CMK (cell line): ENCODE measurements around the gene WBP2NL.
"Not testable (repeated sequence)": the region's sequence is repeated elsewhere in the genome, so short reads cannot be mapped to it uniquely, and the experiment has no call there.

Source experiments
- DNase-seq: peaks from one replicate; pipeline ENCODE4 v3.0.0-alpha.2; 2010; ENCODE audit warnings: low read depth

The WBP2NL gene

DNA sequence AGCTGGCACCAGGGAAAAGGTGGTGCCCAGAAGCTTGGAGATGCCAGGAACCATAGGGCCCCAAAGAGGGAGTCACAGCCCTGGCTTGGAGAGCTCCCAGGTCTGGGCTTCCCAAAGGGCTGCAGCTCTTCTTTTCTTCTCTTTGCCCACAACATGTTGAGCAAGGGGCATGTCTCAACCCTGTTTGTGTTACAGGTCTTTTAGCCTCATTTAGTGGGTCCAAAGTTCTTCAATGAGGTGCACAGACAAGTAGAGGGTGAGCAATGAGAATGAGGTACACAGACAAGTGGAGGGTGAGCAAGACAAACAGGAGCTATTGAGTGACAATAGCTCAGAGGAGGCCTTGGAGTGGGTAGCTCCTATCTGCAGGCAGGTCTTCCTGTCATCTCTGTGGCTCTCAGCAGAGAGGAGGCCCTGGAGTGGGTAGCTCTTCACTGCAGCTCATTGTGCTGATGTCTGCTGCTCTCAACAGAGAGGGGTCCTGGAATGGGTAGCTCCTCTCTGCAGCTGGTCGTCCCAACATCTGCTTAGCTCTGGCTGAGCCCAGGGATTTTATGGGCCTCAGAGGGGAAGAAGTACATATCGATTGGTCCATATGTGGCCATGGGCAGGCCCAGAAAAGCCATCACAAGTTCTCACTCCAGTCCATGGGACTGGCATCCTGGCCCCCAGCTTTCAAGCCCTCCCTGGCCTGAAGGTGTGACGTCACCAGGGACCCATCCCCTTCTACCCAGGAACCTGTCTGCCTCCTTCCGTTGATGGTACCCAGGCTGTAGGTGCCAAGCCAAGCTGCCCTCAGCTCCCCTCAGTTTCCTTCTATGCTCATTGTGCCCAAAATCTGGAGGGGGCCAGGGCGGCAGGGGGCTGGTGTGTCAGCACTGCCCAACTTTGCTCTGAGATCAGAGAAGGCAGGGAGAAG, 34.9 kb downstream of the WBP2NL start:
- no peak for DNase-seq

DNA sequence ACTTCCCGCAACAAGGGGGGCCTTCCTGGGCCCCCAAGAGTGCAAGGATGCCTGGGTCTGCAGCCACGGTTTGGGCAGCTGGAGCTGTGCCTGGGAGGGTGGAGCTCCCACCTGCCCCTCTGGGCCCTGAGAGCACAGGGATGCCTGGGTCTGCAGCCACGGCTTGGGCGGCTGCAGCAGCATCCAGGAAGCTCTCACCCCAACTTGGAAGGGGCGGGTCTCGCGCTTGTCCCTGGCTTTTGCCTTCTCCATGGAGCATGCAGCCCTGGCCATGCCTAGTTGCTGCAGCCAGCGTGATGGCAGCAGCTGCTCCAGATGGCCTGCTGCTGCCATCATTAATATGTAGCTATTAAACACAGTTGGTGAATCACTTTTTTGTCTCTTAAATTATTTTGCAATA, 36.7 kb downstream of the WBP2NL start:
- no peak for DNase-seq

DNA sequence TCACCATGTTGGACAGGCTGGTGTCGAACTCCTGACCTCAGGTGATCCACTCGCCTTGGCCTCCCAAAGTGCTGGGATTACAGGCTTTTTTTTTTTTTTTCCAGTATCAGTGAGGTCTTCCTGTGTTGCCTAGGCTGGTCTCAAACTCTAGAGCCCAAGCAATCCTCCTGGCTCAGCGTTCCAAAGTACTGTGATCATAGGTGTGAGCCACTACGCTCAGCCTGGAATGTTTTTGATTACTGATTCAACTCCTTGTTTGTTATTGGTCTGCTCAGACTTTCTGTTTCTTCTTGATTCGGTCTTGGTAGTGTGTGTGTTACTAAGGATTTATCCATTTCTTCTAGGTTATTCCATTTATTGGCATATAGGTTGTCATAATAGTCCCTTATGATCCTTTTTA, 40.7 kb downstream of the WBP2NL start:
- no peak for DNase-seq

DNA sequence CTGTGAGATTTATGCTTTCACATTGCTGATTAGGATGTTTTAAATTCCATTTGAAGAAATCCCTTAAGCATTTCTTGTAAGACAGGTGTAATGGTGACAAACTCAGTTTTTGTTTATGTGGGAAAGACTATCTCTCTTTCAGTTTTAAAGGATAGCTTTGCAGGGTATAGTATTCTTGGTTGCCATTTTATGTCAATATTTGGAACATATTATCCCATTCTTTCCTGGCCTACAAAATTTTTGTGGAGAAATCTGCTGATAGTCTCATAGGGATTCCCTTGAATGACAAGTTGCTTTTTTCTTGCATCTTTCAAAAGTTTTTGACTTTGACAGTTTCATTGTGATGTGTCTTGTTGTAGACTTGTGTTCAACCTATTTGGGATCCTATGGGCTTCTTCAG, 43.2 kb downstream of the WBP2NL start:
- DNase-seq, result no peak

DNA sequence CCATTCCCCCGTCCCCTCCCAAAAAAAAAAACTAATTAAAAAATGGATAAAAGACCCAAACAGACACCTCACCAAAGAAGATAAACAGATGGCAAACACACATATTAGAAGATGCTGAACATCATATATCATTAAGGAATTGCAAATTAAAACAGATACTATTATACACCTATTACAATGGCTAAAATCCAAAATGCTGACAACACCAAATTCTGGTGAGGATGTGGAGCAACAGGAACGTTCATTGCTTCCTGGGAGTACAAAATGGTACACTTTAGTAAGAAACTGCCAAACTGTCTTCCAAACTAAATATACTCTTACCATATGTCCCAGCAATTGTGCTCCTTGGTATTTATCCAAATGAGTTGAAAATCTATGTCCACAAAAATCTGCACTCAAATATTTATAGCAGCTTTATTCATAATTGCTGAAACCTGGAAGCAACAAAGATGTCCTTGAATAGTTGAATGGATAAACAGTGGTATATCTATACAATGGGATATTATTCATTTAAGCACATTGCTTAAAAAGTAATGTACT, 52.1 kb downstream of the WBP2NL start:
- no peak for DNase-seq

DNA sequence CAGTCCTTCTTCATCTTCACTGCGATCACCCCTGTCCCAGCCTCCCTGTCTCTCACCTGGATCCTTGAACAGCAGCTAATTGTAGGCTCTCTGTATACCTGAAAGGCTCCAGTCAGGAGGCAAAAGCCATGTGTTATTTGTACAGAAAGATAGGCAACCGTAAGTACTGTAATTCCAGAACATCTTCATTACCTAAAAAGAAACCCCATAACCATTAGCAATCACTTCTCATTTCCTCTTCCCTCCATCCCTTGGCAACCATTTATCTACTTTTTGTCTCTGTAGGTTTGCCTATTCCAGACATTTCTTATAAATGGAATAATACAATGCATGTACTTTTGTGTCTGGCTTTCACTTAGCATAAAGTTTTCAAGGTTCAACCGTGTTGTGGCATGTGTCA, 54.2 kb downstream of the WBP2NL start:
- DNase-seq, result no peak

DNA sequence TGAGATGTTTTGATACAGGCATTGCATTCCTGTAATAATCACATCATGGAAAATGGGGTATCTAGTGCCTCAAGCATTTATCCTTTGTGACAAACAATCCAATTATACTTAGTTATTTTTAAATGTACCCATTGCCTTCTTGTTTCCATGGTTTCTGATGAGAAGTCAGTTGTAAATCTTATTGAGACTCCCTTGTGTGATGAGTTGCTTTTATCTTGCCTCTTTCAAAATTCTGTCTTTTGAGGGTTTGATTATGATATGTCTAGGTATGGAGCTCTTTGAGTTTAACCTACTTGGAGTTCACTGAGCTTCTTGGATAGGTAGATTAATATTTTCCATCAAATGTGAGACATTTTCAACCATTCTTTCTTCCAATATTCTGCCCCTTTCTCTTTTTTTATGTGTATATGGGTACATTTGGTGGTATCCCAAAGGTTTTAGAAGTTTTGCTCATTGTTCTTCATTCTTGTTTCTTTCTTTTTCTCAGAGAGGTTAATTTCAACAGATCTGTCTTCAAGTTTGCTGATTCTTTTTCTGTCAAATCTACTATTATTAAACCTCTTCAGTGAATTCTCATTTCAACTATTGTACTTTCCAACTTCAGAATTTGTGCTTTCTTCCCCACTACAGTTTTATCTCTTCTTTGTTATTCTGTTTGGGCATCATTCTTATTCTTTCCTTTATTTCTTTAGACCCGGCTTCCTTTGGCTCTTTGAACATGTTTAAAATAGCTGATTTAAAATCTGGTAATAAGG, 58.3 kb downstream of the WBP2NL start:
- no peak for DNase-seq

DNA sequence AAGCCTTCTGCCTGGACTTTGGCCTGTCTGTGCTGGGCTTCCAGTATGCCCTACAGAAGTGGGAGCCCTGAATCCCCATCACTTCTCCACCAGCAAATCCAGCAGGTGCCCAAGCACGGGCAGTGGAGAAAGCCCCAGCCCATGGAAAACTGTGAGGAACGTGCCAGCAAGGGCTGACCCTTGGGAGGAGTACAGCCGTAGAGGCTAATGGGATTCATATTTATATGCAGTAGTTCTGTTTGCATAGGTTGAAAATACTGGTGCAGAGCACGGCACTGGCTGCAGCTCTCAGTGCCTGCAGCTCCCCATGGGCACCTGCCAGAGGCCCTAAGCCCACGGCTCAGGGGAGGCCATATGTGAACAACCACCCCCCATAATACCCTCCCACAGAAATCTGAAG, 61.9 kb downstream of the WBP2NL start:
- no peak for DNase-seq

DNA sequence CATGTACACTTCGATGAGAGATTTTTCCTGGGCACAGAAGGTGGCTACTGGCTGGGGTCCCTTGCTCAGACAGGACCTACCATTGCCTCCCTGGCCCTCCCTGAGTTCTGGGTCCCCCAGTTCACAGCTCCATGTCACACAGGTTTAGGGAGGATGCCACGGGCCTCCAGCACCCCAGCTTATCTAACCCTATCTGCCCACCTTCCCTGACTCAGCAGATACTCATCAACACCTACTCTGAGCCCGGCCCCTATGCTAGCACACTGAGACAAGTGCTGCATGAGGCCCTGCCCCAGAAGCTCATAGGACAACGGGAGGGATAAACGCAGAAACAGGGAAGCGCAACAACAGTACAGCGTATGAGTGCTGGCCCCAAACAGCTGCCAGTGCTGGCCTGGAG, 62.5 kb downstream of the WBP2NL start:
- DNase-seq, result no peak

DNA sequence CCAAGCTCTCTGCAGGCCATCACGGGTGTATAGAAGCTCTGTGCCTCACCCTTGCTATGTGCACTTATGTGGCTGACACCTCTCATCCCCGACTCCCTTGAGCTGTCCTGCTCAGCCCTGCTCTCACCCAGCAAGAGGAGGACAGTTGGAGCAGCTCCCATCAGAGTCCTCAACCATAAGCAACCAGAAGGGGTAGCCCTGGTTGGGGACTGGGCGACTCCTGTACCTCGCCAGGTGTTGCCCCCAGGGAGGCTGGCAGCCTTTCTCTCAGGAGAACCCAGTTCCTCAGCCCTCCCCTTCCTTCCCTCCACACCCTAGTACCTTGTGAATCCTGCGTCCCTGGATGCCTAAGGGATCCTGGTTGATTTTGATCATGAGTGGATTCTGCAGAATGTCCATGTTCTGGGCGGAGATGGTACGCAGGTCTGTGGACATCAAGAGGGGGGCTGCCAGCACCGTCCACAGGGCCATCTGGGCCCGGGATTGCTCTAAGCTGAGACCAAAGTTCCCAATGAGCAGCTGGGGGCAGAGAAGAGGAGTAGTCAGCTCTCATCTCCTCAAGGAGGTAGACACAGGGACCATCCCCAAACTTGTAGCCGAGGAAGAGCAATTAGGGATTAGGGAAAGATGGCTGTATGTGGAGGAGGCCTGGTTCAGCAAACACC, 64.0 kb downstream of the WBP2NL start:
- no peak for DNase-seq

DNA sequence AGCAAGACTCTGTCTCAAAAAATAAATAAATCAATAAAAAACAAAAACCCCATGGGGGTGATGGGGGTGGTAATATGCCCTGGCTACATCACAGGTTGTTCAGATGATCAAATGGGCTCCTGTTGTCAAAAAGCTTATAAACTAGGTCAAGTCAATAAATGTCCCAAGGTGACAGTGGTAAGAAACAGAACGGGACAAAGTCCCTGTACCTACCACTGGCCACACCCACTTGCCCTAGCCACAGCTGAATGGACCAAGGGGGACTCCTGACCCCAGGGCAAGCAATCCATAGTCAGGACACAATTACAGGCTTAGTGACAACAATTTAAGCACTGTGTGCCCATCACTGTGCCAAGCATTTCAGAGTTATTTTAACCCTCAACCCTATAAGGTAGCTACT, 66.0 kb downstream of the WBP2NL start:
- no peak for DNase-seq

DNA sequence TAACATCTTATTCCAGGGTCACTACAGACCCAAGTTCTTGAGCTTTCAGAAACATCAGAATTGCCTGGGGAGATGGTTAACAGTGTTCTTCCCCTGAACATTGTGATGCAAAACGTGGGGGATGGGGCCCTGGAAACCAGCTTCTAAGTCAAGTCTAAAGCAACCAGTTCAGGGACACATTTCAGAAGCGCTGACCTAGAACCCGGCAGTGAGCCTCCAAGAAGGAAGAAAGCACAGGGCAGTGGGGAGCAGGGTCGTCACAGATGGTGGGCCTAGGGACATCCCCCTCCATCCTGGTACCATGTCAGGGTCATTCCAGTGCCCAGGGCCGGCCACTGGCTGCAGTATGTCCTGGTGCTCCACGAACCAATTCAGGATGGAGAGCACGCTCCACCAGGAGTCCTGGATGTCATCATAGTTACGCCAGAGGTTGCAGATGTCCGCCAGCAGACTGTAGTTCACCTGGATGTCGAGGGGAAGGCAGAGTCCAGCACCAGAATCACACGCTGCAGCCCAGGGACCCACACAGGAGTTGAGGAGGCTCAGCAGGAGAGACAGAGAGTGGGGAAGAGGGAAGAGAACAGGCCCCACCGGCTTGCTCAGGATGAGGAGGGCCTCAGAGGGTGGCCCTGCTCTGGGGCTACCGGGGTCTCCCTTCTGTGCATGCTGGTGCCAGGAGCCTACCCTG, 67.0 kb downstream of the WBP2NL start:
- DNase-seq, result no peak

DNA sequence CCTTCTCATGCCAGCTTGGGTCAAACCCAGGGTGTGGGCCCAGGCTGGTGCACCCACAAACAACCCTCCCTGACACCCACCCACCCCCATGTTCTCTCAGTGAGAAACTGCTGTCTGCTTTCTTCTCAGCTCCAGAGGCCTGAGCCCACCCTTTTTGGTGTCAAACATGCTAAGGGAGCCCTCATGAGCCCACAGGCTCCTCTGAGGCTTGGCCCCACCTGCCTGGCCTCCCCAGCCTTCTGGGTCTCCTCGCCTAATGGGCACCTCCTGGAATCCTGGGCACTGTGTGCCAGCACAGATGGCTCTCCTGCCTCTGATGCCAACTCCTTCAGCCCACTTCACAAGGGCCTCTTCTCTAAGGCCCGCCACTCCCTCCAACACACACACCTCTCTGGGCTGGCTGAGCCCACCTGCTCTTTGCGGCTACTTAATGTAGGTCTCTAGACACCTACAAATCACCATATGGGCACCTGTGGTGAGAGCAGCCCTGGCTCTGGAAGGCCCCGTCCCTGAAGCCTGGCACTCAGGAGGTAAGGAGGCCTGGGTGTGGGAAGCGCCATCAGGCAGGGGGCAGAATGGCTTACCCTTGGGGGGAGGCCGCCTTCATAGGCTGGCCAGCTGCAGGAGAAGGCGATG, 67.7 kb downstream of the WBP2NL start:
- no peak for DNase-seq

DNA sequence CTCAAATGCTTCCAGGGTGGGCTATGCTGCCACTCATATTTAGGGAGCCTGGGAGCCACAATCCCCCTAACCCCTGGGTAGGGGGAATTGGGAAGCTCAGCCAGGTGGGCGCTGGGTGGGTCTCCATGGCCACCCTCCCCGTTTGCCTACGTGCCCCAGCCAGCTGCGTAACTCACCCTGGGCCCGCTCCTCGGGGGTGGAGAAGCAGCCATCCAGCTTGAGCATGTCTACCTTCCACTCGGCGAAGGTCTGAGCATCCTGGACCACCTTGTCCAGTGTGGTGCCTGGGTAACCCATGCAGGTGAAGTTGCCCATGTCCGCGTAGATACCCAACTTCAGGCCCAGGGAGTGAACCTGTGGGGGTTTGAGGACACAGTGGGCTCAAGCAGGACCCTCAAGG, 68.3 kb downstream of the WBP2NL start:
- DNase-seq, result no peak

DNA sequence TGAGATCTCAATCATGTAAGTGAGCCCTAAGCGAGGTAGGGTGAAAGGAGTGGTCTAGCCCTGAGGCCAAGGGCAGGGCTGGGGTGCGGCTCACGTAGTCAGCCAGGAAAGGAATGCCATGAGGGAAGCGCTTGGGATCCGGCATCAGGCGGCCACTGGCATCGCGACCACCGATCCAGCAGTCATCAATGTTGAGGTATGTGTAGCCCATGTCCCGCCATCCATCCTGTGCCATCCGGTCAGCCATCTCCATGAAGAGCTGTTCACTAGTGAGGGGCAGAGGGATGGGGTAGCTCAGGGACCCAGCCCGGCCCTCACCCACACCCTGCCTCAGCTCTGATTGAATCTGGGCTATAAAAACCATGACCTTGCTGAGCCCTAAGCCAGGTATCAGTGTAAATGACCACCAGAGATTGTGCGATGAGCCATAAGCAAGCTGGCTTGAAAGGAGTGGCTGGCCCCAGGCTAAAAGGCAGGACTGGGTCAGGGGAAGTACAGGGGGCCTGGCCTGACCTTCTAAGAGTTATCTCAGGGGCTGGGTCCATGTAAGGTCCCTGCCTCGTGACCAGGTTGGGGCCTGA, 69.2 kb downstream of the WBP2NL start:
- DNase-seq, result no peak

DNA sequence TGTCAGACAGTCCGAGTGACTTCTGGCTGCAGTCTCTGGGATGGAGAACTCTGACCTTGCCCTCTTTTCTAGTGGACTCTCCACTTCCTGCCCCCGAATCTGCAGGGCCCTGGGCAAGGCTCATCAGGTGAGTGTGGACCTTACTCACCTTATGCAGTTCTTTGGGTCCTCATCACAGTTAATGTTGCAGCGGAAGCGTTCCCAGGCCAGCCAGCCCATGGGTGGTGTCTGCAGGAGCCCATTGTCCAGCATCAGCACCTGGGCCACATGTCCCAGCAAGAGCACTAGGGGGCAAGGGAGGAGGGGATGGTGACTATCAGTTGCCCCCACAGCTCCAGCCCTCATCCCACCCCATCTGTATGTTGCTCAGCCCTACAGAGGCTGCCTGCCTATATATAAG, 69.7 kb downstream of the WBP2NL start:
- DNase-seq, result no peak

DNA sequence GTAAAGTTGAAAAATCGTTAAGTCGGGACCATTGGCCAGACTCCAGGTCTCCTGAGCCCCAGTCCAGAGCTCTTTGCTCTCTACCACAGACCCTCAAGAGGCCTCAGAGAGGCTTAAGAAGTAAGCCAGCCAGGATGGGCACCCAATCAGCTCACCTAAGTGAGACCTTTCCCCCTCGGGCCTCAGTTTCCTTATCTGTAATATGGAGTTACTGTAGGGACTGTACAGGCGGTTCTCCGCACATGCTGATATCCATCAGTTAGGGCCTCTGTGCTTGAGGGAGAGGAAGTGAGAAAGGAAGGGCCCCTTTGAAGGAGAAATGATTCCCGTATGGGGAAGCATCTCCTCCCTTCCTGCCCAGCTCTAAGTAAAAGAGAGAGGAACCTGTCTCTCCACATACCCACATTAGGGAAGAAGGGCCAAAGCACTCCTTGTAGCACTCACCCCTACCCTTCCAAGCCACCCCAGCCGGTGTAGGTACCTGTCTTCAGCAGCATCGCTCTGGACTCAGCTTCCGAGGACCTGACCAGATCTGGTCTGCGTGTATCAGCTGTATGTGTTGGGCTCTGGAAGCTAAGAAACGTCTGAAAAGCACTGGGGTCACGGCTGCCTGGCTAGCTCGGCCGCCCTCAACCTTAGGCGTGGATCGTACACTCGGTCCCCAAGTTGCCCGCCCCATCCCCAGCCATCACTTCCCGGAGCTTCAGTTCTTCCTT, 71.4 kb downstream of the WBP2NL start:
- DNase-seq, result peak; percentile 66

DNA sequence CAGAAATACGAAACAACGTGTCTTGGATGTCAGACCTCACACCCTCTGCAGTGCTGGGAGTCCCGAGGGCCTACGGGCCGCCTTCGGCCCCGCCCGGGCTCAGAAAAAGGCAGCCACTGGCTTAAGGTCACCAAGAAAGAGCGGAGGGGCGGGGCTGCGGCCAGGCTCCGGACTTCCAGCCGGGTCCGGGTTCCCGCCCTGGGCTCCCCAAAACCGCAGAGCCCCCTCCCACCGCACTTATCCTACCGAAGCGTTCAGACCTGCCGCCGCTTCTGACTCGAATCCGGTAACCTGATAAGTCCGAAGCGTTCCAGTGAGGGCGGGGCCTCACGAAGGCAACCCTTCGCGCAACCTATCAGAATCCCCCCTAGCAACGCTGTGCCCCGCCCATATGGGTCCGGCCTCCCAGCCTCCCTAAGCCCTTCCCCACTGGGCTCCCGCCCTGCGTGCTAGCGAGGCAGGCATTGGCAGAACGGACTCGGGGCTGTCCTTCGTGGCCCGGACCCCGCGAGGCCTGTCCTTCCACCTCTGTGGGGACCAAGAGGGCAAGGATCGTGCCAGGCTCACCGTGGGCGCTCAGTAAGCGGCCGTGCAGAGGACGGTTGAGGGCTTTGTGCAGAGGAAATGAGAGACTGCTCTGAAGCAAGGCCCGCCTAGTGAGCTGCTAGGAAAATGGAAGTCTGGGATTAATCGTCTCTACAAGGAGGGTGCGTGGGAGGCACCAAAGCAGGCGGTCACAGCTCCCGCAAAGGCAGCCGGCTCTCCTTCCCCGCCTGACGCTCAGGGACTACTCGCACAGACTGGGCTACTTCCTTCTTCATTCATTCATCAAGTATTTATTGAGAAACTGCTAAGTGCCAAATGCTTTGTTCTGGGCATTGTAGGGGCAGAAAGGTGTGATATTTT, 72.2 kb downstream of the WBP2NL start, which contains the start of gene NAGA:
Gene NAGA, minus strand, starts transcription at position 296 of the 906 bp plus-strand sequence. CDS start 515 bp downstream, outside the sequence.
- DNase-seq, result peak; percentile 98

DNA sequence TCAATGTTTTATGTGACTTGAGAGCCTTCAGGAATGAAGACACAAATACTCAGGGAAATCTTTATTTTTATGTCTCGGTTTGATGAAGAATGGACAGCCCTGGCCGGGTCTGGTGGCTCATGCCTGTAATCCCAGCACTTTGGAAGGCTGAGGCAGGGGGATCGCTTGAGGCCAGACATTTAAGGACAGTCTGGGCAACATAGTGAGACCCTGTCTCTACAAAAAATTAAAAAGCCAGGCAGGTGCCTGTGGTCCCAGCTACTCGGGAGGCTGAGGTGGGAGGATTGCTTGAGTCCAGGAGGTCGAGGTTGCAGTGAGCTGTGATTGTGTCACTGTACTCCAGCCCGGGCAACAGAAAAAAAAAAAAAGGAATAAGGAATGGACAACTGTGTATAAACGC, 72.9 kb downstream of the WBP2NL start:
- not testable (repeated sequence) for DNase-seq
